ENCODE results near the gene UBR2. TPM values are rescaled to one million over a fixed set of nuclear protein-coding genes. Genes with fewer than 3 reads are reported as not detected.
A peak's percentile ranks its signal among the peaks of the same experiment; 100 is the strongest.
"Not testable (repeated sequence)": the region's sequence is repeated elsewhere in the genome, so short reads cannot be mapped to it uniquely, and the experiment has no call there.

Gene UBR2
- total RNA-seq, 2 experiments from 2014 or later: 31.4 to 32.5 TPM

GRCh38 chr6:42661540-42662153 is 97.8 kb downstream of the UBR2 start:
- Mint-ChIP-seq H3K36me3 (peaks cover 40% of the 10 kb centered on the region), H3K4me1 (ENCODE audit: low read depth) (no peaks in the 10 kb centered on the region), H3K9me3 (no peaks in the 10 kb centered on the region), H3K27ac (no peak overlapping the region), H3K27me3 (no peaks in the 10 kb centered on the region), H3K4me3 (no peak overlapping the region)
- peak; percentile 88 for DNase-seq
- intact Hi-C loops (cut with micrococcal nuclease): loop anchor here (1.0 to 5.0 kb wide), 4 partner anchors 65 to 238 kb away; partner anchors contain the start of gene TBCC
- POLR2A ChIA-PET: interaction anchor here (0.8 to 1.5 kb wide), 2 partner anchors 65 to 218 kb away, joined by 3 to 5 read pairs; partner anchors contain the start of gene RPL7L1
- CTCF ChIA-PET: interaction anchor here (0.6 to 6.5 kb wide), 42 partner anchors 9 to 645 kb away, joined by 3 to 88 read pairs (median 4); partner anchors contain the start of genes RPL7L1, TBCC and UBR2

- no peaks in the 10 kb centered on the region for H3K27me3 Mint-ChIP-seq
- peaks cover 37% of the 10 kb centered on the region for H3K36me3 Mint-ChIP-seq
- POLR2A ChIA-PET: no interaction called here
- no peak for DNase-seq
- no peak overlapping the region for H3K4me3 Mint-ChIP-seq
- H3K4me1 Mint-ChIP-seq (ENCODE audit: low read depth): peaks cover under 1% of the 10 kb centered on the region
- no peaks in the 10 kb centered on the region for H3K9me3 Mint-ChIP-seq
- no peak overlapping the region for H3K27ac Mint-ChIP-seq
- CTCF ChIA-PET: interaction anchor here (0.6 to 6.5 kb wide), 4 partner anchors 17 to 212 kb away, joined by 3 to 88 read pairs (median 4); no protein-coding TSS in a partner anchor
- intact Hi-C loops (cut with micrococcal nuclease): loop anchor here (5.0 kb wide), 1 partner anchor 83 kb away; the partner anchor contains the start of gene TBCC
Measured at GRCh38 chr6:42664718-42665117, 100.9 kb downstream of the UBR2 start.

GRCh38 chr6:42674368-42674767 is 110.5 kb downstream of the UBR2 start:
- H3K9me3 Mint-ChIP-seq; POLR2A ChIA-PET; H3K4me3 Mint-ChIP-seq; intact Hi-C loops (cut with micrococcal nuclease); H3K27ac Mint-ChIP-seq; DNase-seq; H3K27me3 Mint-ChIP-seq: not testable (repeated sequence)
- CTCF ChIA-PET: interaction anchor here (0.9 to 1.4 kb wide), 2 partner anchors 12 to 203 kb away, joined by 3 to 4 read pairs; no protein-coding TSS in a partner anchor
- Mint-ChIP-seq H3K36me3 (peaks cover 60% of the 10 kb centered on the region), H3K4me1 (ENCODE audit: low read depth) (peaks cover 21% of the 10 kb centered on the region)

GRCh38 chr6:42674780-42675179 is 111.0 kb downstream of the UBR2 start:
- H3K27ac Mint-ChIP-seq: no peak overlapping the region
- no peak for DNase-seq
- H3K4me1 Mint-ChIP-seq (ENCODE audit: low read depth): peaks cover 19% of the 10 kb centered on the region
- H3K27me3 Mint-ChIP-seq: no peaks in the 10 kb centered on the region
- POLR2A ChIA-PET: no interaction called here
- no peaks in the 10 kb centered on the region for H3K9me3 Mint-ChIP-seq
- CTCF ChIA-PET: interaction anchor here (0.9 to 1.4 kb wide), 3 partner anchors 13 to 226 kb away, joined by 3 to 4 read pairs (median 3); no protein-coding TSS in a partner anchor
- H3K36me3 Mint-ChIP-seq: peaks cover 60% of the 10 kb centered on the region
- intact Hi-C loops (cut with micrococcal nuclease): no loop called here
- no peak overlapping the region for H3K4me3 Mint-ChIP-seq

GRCh38 chr6:42679358-42679757 is 115.5 kb downstream of the UBR2 start:
- POLR2A ChIA-PET: no interaction called here
- no peak overlapping the region for H3K27ac Mint-ChIP-seq

GRCh38 chr6:42688281-42688680 is 124.5 kb downstream of the UBR2 start:
- H3K36me3 Mint-ChIP-seq: peaks cover 55% of the 10 kb centered on the region
- no peak overlapping the region for H3K4me3 Mint-ChIP-seq
- no peaks in the 10 kb centered on the region for H3K9me3 Mint-ChIP-seq
- intact Hi-C loops (cut with micrococcal nuclease): no loop called here
- POLR2A ChIA-PET: no interaction called here
- no peak for DNase-seq
- CTCF ChIA-PET: interaction anchor here (1.0 to 1.6 kb wide), 2 partner anchors 38 to 213 kb away, joined by 3 to 5 read pairs; no protein-coding TSS in a partner anchor
- H3K4me1 Mint-ChIP-seq (ENCODE audit: low read depth): peaks cover 13% of the 10 kb centered on the region
- H3K27me3 Mint-ChIP-seq: no peaks in the 10 kb centered on the region
- H3K27ac Mint-ChIP-seq: no peak overlapping the region

More at GRCh38 chr6:42679358-42679757, 115.5 kb downstream of the UBR2 start:
- DNase-seq: no peak
- H3K9me3 Mint-ChIP-seq: no peaks in the 10 kb centered on the region
- intact Hi-C loops (cut with micrococcal nuclease): no loop called here
- H3K4me3 Mint-ChIP-seq: no peak overlapping the region
- no peaks in the 10 kb centered on the region for H3K4me1 Mint-ChIP-seq (ENCODE audit: low read depth)
- CTCF ChIA-PET: no interaction called here
- H3K27me3 Mint-ChIP-seq: no peaks in the 10 kb centered on the region
- peaks cover 52% of the 10 kb centered on the region for H3K36me3 Mint-ChIP-seq

- H3K4me1 Mint-ChIP-seq (ENCODE audit: low read depth): peaks cover 21% of the 10 kb centered on the region
- H3K4me3 Mint-ChIP-seq: no peak overlapping the region
- no peaks in the 10 kb centered on the region for H3K27me3 Mint-ChIP-seq
- ChIA-PET POLR2A (interaction anchor here (0.5 kb wide), 1 partner anchor 93 kb away, joined by 3 read pairs; no protein-coding TSS in a partner anchor), CTCF (interaction anchor here (2.3 kb wide), 2 partner anchors 28 to 37 kb away, joined by 7 to 8 read pairs; no protein-coding TSS in a partner anchor)
- H3K27ac Mint-ChIP-seq: no peak overlapping the region
- no peaks in the 10 kb centered on the region for H3K9me3 Mint-ChIP-seq
- no peak for DNase-seq
- peaks cover 51% of the 10 kb centered on the region for H3K36me3 Mint-ChIP-seq
- intact Hi-C loops (cut with micrococcal nuclease): no loop called here
Measured at GRCh38 chr6:42689371-42689770, 125.5 kb downstream of the UBR2 start.

- CTCF ChIA-PET: interaction anchor here (2.3 kb wide), 2 partner anchors 28 to 36 kb away, joined by 7 to 8 read pairs; no protein-coding TSS in a partner anchor
- H3K4me1 Mint-ChIP-seq (ENCODE audit: low read depth): peaks cover 21% of the 10 kb centered on the region
- H3K9me3 Mint-ChIP-seq: no peaks in the 10 kb centered on the region
- no peak overlapping the region for H3K27ac Mint-ChIP-seq
- intact Hi-C loops (cut with micrococcal nuclease): loop anchor here (5.0 kb wide), 1 partner anchor 37 kb away; no protein-coding TSS in a partner anchor
- H3K4me3 Mint-ChIP-seq: no peak overlapping the region
- H3K36me3 Mint-ChIP-seq: peaks cover 44% of the 10 kb centered on the region
- no peak for DNase-seq
- no peaks in the 10 kb centered on the region for H3K27me3 Mint-ChIP-seq
- POLR2A ChIA-PET: no interaction called here
Measured at GRCh38 chr6:42690151-42690702, 126.4 kb downstream of the UBR2 start.

- H3K36me3 Mint-ChIP-seq: peaks cover 40% of the 10 kb centered on the region
- ChIA-PET CTCF (interaction anchor here (2.3 kb wide), 2 partner anchors 29 to 36 kb away, joined by 7 to 8 read pairs; no protein-coding TSS in a partner anchor), POLR2A (no interaction called here)
Measured at GRCh38 chr6:42690872-42691271, 127.0 kb downstream of the UBR2 start.

GRCh38 chr6:42692137-42692911 is 128.5 kb downstream of the UBR2 start:
- peak; percentile 28 for DNase-seq
- H3K4me3 Mint-ChIP-seq: no peak overlapping the region
- intact Hi-C loops (cut with micrococcal nuclease): loop anchor here (5.0 kb wide), 1 partner anchor 35 kb away; no protein-coding TSS in a partner anchor
- peak overlapping the region; percentile 25 for H3K27ac Mint-ChIP-seq
- CTCF ChIA-PET: interaction anchor here (0.6 to 2.1 kb wide), 6 partner anchors 11 to 588 kb away, joined by 3 to 16 read pairs (median 4); partner anchors contain the start of gene PRPH2
- POLR2A ChIA-PET: interaction anchor here (0.6 to 1.5 kb wide), 2 partner anchors 37 to 187 kb away, joined by 4 read pairs; partner anchors contain the start of gene RPL7L1
- no peaks in the 10 kb centered on the region for H3K27me3 Mint-ChIP-seq
- H3K36me3 Mint-ChIP-seq: peaks cover 36% of the 10 kb centered on the region
- H3K9me3 Mint-ChIP-seq: no peaks in the 10 kb centered on the region
- peaks cover 21% of the 10 kb centered on the region for H3K4me1 Mint-ChIP-seq (ENCODE audit: low read depth)

More at GRCh38 chr6:42690872-42691271, 127.0 kb downstream of the UBR2 start:
- H3K4me3 Mint-ChIP-seq: no peak overlapping the region
- no peak for DNase-seq
- peak overlapping the region; percentile 68 for H3K27ac Mint-ChIP-seq
- H3K4me1 Mint-ChIP-seq (ENCODE audit: low read depth): peaks cover 21% of the 10 kb centered on the region
- no peaks in the 10 kb centered on the region for H3K27me3 Mint-ChIP-seq
- intact Hi-C loops (cut with micrococcal nuclease): loop anchor here (5.0 kb wide), 1 partner anchor 36 kb away; no protein-coding TSS in a partner anchor
- H3K9me3 Mint-ChIP-seq: no peaks in the 10 kb centered on the region

- ChIA-PET CTCF (interaction anchor here (1.0 to 1.3 kb wide), 3 partner anchors 32 to 184 kb away, joined by 3 read pairs; no protein-coding TSS in a partner anchor), POLR2A (no interaction called here)
- peaks cover 26% of the 10 kb centered on the region for H3K36me3 Mint-ChIP-seq
- H3K4me3 Mint-ChIP-seq: no peak overlapping the region
- H3K27ac Mint-ChIP-seq: peak overlapping the region; percentile 77
- H3K9me3 Mint-ChIP-seq: no peaks in the 10 kb centered on the region
- intact Hi-C loops (cut with micrococcal nuclease): loop anchor here (5.0 kb wide), 1 partner anchor 33 kb away; no protein-coding TSS in a partner anchor
- H3K27me3 Mint-ChIP-seq: no peaks in the 10 kb centered on the region
- H3K4me1 Mint-ChIP-seq (ENCODE audit: low read depth): peaks cover 21% of the 10 kb centered on the region
- DNase-seq: no peak
Measured at GRCh38 chr6:42693725-42694323, 130.0 kb downstream of the UBR2 start.

Measured in activated CD4-positive, alpha-beta memory T cell treated with anti-CD3 and anti-CD28 coated beads for 36 hours (primary cell).